ENCODE results near the gene FGF18. TPM values are rescaled to one million over a fixed set of nuclear protein-coding genes. Genes with fewer than 3 reads are reported as not detected.

Gene FGF18
- total RNA-seq, 6 donors from 2014 or later = 0.44 to 4.6 (median 1.4) TPM

- Histone ChIP-seq H3K27me3 (no peaks in the 10 kb centered on the region), H3K36me3 (no peaks in the 10 kb centered on the region), H3K27ac (no peak overlapping the region), H3K9me3 (no peaks in the 10 kb centered on the region), H3K4me3 (no peak overlapping the region), H3K4me1 (no peaks in the 10 kb centered on the region)
- TF ChIP-seq, protein P1, sequence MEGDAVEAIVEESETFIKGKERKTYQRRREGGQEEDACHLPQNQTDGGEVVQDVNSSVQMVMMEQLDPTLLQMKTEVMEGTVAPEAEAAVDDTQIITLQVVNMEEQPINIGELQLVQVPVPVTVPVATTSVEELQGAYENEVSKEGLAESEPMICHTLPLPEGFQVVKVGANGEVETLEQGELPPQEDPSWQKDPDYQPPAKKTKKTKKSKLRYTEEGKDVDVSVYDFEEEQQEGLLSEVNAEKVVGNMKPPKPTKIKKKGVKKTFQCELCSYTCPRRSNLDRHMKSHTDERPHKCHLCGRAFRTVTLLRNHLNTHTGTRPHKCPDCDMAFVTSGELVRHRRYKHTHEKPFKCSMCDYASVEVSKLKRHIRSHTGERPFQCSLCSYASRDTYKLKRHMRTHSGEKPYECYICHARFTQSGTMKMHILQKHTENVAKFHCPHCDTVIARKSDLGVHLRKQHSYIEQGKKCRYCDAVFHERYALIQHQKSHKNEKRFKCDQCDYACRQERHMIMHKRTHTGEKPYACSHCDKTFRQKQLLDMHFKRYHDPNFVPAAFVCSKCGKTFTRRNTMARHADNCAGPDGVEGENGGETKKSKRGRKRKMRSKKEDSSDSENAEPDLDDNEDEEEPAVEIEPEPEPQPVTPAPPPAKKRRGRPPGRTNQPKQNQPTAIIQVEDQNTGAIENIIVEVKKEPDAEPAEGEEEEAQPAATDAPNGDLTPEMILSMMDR (IDR thresholded peaks at IDR 0.05) = no peak
- no peak for TF ChIP-seq POLR2AphosphoS5 (IDR thresholded peaks at IDR 0.05)
- no peak for TF ChIP-seq POLR2A (IDR thresholded peaks at IDR 0.05)
- TF ChIP-seq EP300 (IDR thresholded peaks at IDR 0.05) = no peak
- ATAC-seq (ENCODE audit: low FRiP score in 2 of 2) (no peak), DNase-seq (no peak)
- WGBS, 2 donors = 63 to 65% methylated on average over 4 of the region's 4 CpGs
Observed at GRCh38 chr5:171469326-171469725, 49.9 kb downstream of the FGF18 start.

- DNase-seq = no peak
- no peaks in the 10 kb centered on the region for H3K9me3 ChIP-seq
- no peaks in the 10 kb centered on the region for H3K4me1 ChIP-seq
- TF ChIP-seq, protein P1 (IDR thresholded peaks at IDR 0.05) = no peak
- TF ChIP-seq EP300 (IDR thresholded peaks at IDR 0.05) (no peak), POLR2AphosphoS5 (IDR thresholded peaks at IDR 0.05) (no peak), POLR2A (IDR thresholded peaks at IDR 0.05) (no peak)
- H3K27me3 ChIP-seq = no peaks in the 10 kb centered on the region
- 93 to 96% methylated on average over 15 of the region's 15 CpGs for WGBS, 2 donors
- no peak for ATAC-seq (ENCODE audit: low FRiP score in 2 of 2)
- H3K4me3 ChIP-seq = no peak overlapping the region
- H3K36me3 ChIP-seq = no peaks in the 10 kb centered on the region
- no peak overlapping the region for H3K27ac ChIP-seq
Observed at GRCh38 chr5:171470420-171470819, 51.0 kb downstream of the FGF18 start.

GRCh38 chr5:171474230-171474813 lies 54.9 kb downstream of the FGF18 start:
- Histone ChIP-seq H3K27me3 (no peaks in the 10 kb centered on the region), H3K4me1 (no peaks in the 10 kb centered on the region), H3K27ac (no peak overlapping the region), H3K9me3 (no peaks in the 10 kb centered on the region), H3K4me3 (no peak overlapping the region), H3K36me3 (no peaks in the 10 kb centered on the region)
- ATAC-seq (ENCODE audit: low FRiP score in 2 of 2) = no peak
- DNase-seq = no peak
- WGBS, 2 donors = 79 to 87% methylated on average over 16 of the region's 16 CpGs
- TF ChIP-seq POLR2AphosphoS5 (IDR thresholded peaks at IDR 0.05) = no peak
- no peak for TF ChIP-seq EP300 (IDR thresholded peaks at IDR 0.05)
- no peak for TF ChIP-seq POLR2A (IDR thresholded peaks at IDR 0.05)
- TF ChIP-seq, protein P1 (IDR thresholded peaks at IDR 0.05) = no peak

DNA sequence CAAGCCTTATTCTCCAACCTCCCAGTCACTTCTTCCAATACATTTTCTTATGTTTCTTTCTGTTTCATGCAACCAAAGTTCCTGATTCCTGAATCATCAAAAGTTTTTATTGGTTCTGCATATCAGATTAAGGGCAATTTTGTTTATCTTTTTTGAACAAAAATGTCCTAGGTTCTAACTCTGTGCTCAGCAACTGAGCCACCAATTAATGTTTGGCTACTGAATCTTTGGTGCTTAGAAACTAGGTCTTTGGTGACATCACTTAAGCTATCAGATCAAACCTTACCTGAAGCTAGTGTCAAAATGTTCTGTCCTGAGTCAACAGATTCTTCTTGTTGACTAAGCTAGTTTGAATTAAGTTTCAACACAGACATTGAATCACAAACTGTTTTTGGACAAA lies 56.1 kb downstream of the FGF18 start:
- ATAC-seq (ENCODE audit: low FRiP score in 2 of 2) = no peak
- Histone ChIP-seq H3K4me3 (no peak overlapping the region), H3K27ac (no peak overlapping the region), H3K9me3 (no peaks in the 10 kb centered on the region), H3K4me1 (no peaks in the 10 kb centered on the region), H3K36me3 (no peaks in the 10 kb centered on the region), H3K27me3 (no peaks in the 10 kb centered on the region)
- TF ChIP-seq POLR2A (IDR thresholded peaks at IDR 0.05) (no peak), EP300 (IDR thresholded peaks at IDR 0.05) (no peak), POLR2AphosphoS5 (IDR thresholded peaks at IDR 0.05) (no peak)
- TF ChIP-seq, protein P1 (IDR thresholded peaks at IDR 0.05) = no peak
- no peak for DNase-seq

GRCh38 chr5:171476701-171477100 lies 57.3 kb downstream of the FGF18 start:
- no peak overlapping the region for H3K4me3 ChIP-seq
- no peaks in the 10 kb centered on the region for H3K4me1 ChIP-seq
- no peak overlapping the region for H3K27ac ChIP-seq
- ATAC-seq (ENCODE audit: low FRiP score in 2 of 2) (no peak), DNase-seq (no peak)
- no peaks in the 10 kb centered on the region for H3K27me3 ChIP-seq
- 80 to 84% methylated on average over 1 of the region's 1 CpG for WGBS, 2 donors
- TF ChIP-seq, protein P1 (IDR thresholded peaks at IDR 0.05) = no peak
- TF ChIP-seq POLR2AphosphoS5 (IDR thresholded peaks at IDR 0.05) (no peak), EP300 (IDR thresholded peaks at IDR 0.05) (no peak), POLR2A (IDR thresholded peaks at IDR 0.05) (no peak)
- no peaks in the 10 kb centered on the region for H3K9me3 ChIP-seq
- H3K36me3 ChIP-seq = no peaks in the 10 kb centered on the region

Measured in upper lobe of left lung (tissue), 6 donors.